B cell (primary cell): Measurements from ENCODE around the gene HNF1B. TPM values are rescaled to one million over a fixed set of nuclear protein-coding genes. Genes with fewer than 3 reads are reported as not detected.

Experiments used
- ATAC-seq: fragments of 200-7000 bp; cut with Tn5 transposase; one replicate; pipeline ENCODE4 v1.10.0; 2021; ENCODE audit warnings: low read depth, mild to moderate bottlenecking, moderate number of reproducible peaks, moderate library complexity
- CTCF ChIA-PET: fragments of 350-600 bp; sonication (Branson Sonifier 250); formaldehyde crosslinking; loops from one replicate; lab custom pipeline; 2021; ENCODE audit warnings: antibody characterized with exemption, inconsistent platforms; lab: Charles Lee
- POLR2A ChIA-PET: fragments of 350-600 bp; sonication (Branson Sonifier 250); formaldehyde crosslinking; loops from one replicate; lab custom pipeline; 2021; ENCODE audit warnings: antibody characterized with exemption; lab: Charles Lee
- DNase-seq: peaks from one replicate; pipeline ENCODE4 v3.0.0; 2013
- H2AFZ ChIP-seq: 2 replicates; pipeline ENCODE4 v1.6.1; 2012; ENCODE audit warnings: mild to moderate bottlenecking, low read depth, low read length; ENCODE audit not compliant: insufficient read depth, poor library complexity, severe bottlenecking
- H3K27ac ChIP-seq, 2 donors: 1 replicate in 1 of 2; 2 replicates in 1 of 2; pipeline ENCODE4 v1.5.1; 2012 to 2013; ENCODE audit warnings: low read length in 2 of 2, mild to moderate bottlenecking in 2 of 2, moderate library complexity in 1 of 2
- H3K27me3 ChIP-seq, 4 experiments: fragments of 200-600 bp in 1 of 4; sonication (generic) in 1 of 4; replicated peaks in 1 of 4; 1 replicate in 2 of 4; 2 replicates in 2 of 4; pipeline versions ENCODE4 v1.6.1 to v1.7.0; 2013 to 2016; ENCODE audit warnings: low read length in 3 of 4, mild to moderate bottlenecking in 2 of 4, mixed read lengths in 1 of 4, moderate library complexity in 1 of 4; ENCODE audit not compliant: insufficient read depth in 4 of 4, control insufficient read depth in 3 of 4; ENCODE audit errors: control extremely low read depth in 1 of 4
- H3K36me3 ChIP-seq, 2 experiments: replicated peaks in 1 of 2; 1 replicate in 1 of 2; 2 replicates in 1 of 2; pipeline versions ENCODE4 v1.6.1 to v1.7.1; 2013; ENCODE audit warnings: low read length in 1 of 2; ENCODE audit not compliant: insufficient read depth in 2 of 2, control insufficient read depth in 1 of 2; ENCODE audit errors: control extremely low read depth in 1 of 2, extremely low read depth in 1 of 2
- H3K4me1 ChIP-seq, 2 donors: fragments of 200-600 bp in 1 of 2; sonication (generic) in 1 of 2; 1 replicate in 1 of 2; 2 replicates in 1 of 2; pipeline versions ENCODE4 v1.5.1 to v1.6.1; 2013 to 2017; ENCODE audit warnings: low read length in 2 of 2; ENCODE audit not compliant: control insufficient read depth in 2 of 2, insufficient read depth in 2 of 2
- H3K4me2 ChIP-seq: replicated peaks from 2 replicates; pipeline ENCODE3; 2012; ENCODE audit warnings: mild to moderate bottlenecking, low read depth, low read length; ENCODE audit not compliant: poor library complexity, severe bottlenecking
- H3K4me3 ChIP-seq, 5 experiments: fragments of 200-600 bp in 1 of 5; sonication (generic) in 1 of 5; 1 replicate in 3 of 5; 2 replicates in 2 of 5; pipeline versions ENCODE4 v1.5.1 to v1.7.0; 2011 to 2016; ENCODE audit warnings: low read length in 4 of 5, mild to moderate bottlenecking in 4 of 5, low read depth in 2 of 5, control low read depth in 1 of 5, moderate library complexity in 1 of 5; ENCODE audit not compliant: insufficient read depth in 1 of 5; ENCODE audit errors: control extremely low read depth in 1 of 5, extremely low read depth in 1 of 5
- H3K79me2 ChIP-seq: fragments of 200-600 bp; sonication (generic); one replicate; pipeline ENCODE4 v1.6.0; 2016; ENCODE audit warnings: low read length; ENCODE audit not compliant: control insufficient read depth, insufficient read depth
- H3K9ac ChIP-seq: fragments of 200-600 bp; sonication (generic); 2 replicates; pipeline ENCODE4 v1.6.1; 2017; ENCODE audit warnings: mild to moderate bottlenecking, low read length, moderate library complexity
- H3K9me3 ChIP-seq, 3 donors: one replicate each; pipeline versions ENCODE4 v1.6.1 to v1.7.1; 2013; ENCODE audit warnings: low read length in 2 of 3; ENCODE audit not compliant: control insufficient read depth in 2 of 3, insufficient read depth in 1 of 3; ENCODE audit errors: control extremely low read depth in 1 of 3
- H4K20me1 ChIP-seq: 2 replicates; pipeline ENCODE4 v1.6.0; 2012; ENCODE audit warnings: mild to moderate bottlenecking, low read length; ENCODE audit not compliant: insufficient read depth, control insufficient read depth, poor library complexity, severe bottlenecking
- H3K27ac Mint-ChIP-seq: one replicate; pipeline ENCODE4 v1.8.0; 2021; ENCODE audit warnings: mixed read lengths
- H3K27me3 Mint-ChIP-seq: one replicate; pipeline ENCODE4 v1.8.0; 2021; ENCODE audit warnings: mixed read lengths
- H3K4me1 Mint-ChIP-seq: one replicate; pipeline ENCODE4 v1.8.0; 2021; ENCODE audit warnings: mixed read lengths
- H3K4me3 Mint-ChIP-seq: one replicate; pipeline ENCODE4 v1.8.0; 2021; ENCODE audit warnings: mixed read lengths
- H3K9me3 Mint-ChIP-seq: one replicate; pipeline ENCODE4 v1.8.0; 2022; ENCODE audit warnings: mixed read lengths; ENCODE audit not compliant: insufficient read depth
- CTCF ChIP-seq: fragments of 200-600 bp; IDR thresholded peaks from one replicate; pipeline ENCODE4 v1.8.0; 2022; ENCODE audit warnings: antibody characterized with exemption, mild to moderate bottlenecking
- EZH2 ChIP-seq: IDR thresholded peaks from 2 replicates; pipeline ENCODE4 v1.6.1; 2012; ENCODE audit warnings: borderline replicate concordance, low read depth, mild to moderate bottlenecking, moderate library complexity, low read length; ENCODE audit not compliant: insufficient read depth, poor library complexity, severe bottlenecking
- WGBS: methylation state at CpG from one replicate; pipeline ENCODE4 v1.1.5; 2013; ENCODE audit warnings: missing lambda C conversion rate; ENCODE audit not compliant: insufficient coverage; 5-methylcytosine and 5-hydroxymethylcytosine counted together
- intact Hi-C: fragments of 100-400 bp; cut with micrococcal nuclease; formaldehyde crosslinking; loops from one replicate; pipeline ENCODE4 v1.10.0; 2022
- polyA plus RNA-seq: library from polyadenylated mRNA; depleted of rRNA; stranded (reverse); fragments of >200 nt; gene quantifications from 2 replicates; pipeline ENCODE4 v1.2.3, GENCODE V29; 2012
- total RNA-seq, 2 donors: library from RNA; stranded (reverse); fragments of 120-200 nt in 1 of 2; gene quantifications; 1 replicate in 1 of 2; 2 replicates in 1 of 2; pipeline versions ENCODE4 v1.2.3 to v1.2.4, GENCODE V29; 2013 to 2022

HNF1B gene
- total and polyA plus RNA-seq, 2 donors (not counting 1 experiment from before 2014, with no cell fraction given), result 1.5 TPM; not detected in 1

GRCh38 chr17:37781451-37781850 lies 36.6 kb upstream of the HNF1B start:
- no peak overlapping the region for H3K4me3 Mint-ChIP-seq
- no peaks in the 10 kb centered on the region for H3K9me3 Mint-ChIP-seq
- Histone ChIP-seq H3K4me3 (no peak overlapping the region), H3K4me2 (no peak overlapping the region), H3K9me3 (no peaks in the 10 kb centered on the region), H3K79me2 (no peaks in the 10 kb centered on the region), H3K27me3 (peaks cover 0 to 3% (median 0%) of the 10 kb centered on the region in 4 experiments), H2AFZ (no peak overlapping the region), H4K20me1 (no peaks in the 10 kb centered on the region), H3K4me1 (peaks cover 7 to 8% of the 10 kb centered on the region in 2 donors), H3K27ac (no peak overlapping the region), H3K36me3 (no peaks in the 10 kb centered on the region), H3K9ac (no peak overlapping the region)
- intact Hi-C loops, result loop anchor here (10.0 kb wide), 1 partner anchor 63 kb away; no protein-coding TSS in a partner anchor
- no peak for TF ChIP-seq CTCF
- TF ChIP-seq EZH2, result no peak
- peaks cover 18% of the 10 kb centered on the region for H3K4me1 Mint-ChIP-seq
- ChIA-PET POLR2A (no interaction called here), CTCF (no interaction called here)
- H3K27me3 Mint-ChIP-seq, result peaks cover 1% of the 10 kb centered on the region
- no peak for DNase-seq
- no peak overlapping the region for H3K27ac Mint-ChIP-seq
- no peak for ATAC-seq
- WGBS, result no CpG with 5 or more reads among the region's 2 CpGs

GRCh38 chr17:37779554-37779953 lies 34.7 kb upstream of the HNF1B start:
- Mint-ChIP-seq H3K27ac (no peak overlapping the region), H3K27me3 (no peaks in the 10 kb centered on the region), H3K4me3 (no peak overlapping the region), H3K9me3 (no peaks in the 10 kb centered on the region), H3K4me1 (peaks cover 32% of the 10 kb centered on the region)
- ChIA-PET CTCF (interaction anchor here (1.3 to 1.4 kb wide), 2 partner anchors 11 to 13 kb away, joined by 4 to 7 read pairs; no protein-coding TSS in a partner anchor), POLR2A (no interaction called here)
- no peak for DNase-seq
- Histone ChIP-seq H3K4me1 (peaks cover 17 to 19% of the 10 kb centered on the region in 2 donors), H3K79me2 (no peaks in the 10 kb centered on the region), H3K36me3 (no peaks in the 10 kb centered on the region), H3K27me3 (no peaks in the 10 kb centered on the region), H3K27ac (no peak overlapping the region), H3K9me3 (no peaks in the 10 kb centered on the region), H3K9ac (no peak overlapping the region), H3K4me2 (no peak overlapping the region), H2AFZ (no peak overlapping the region), H4K20me1 (no peaks in the 10 kb centered on the region), H3K4me3 (no peak overlapping the region)
- WGBS, result no CpG with 5 or more reads among the region's 4 CpGs
- no peak for ATAC-seq
- intact Hi-C loops, result no loop called here
- TF ChIP-seq EZH2, result no peak
- no peak for TF ChIP-seq CTCF
